ENCODE measurements around the gene SFMBT2. TPM values are rescaled to one million over a fixed set of nuclear protein-coding genes. Genes with fewer than 3 reads are reported as not detected.

Gene SFMBT2
- total RNA-seq, 4 donors from 2014 or later: 0.60 to 8.6 (median 2.5) TPM

- intact Hi-C loops (cut with DNase I; ENCODE audit: low total_unique reads): no loop called here
- 95 to 98% methylated on average over 8 of the region's 8 CpGs for WGBS, 2 donors (ENCODE audit: low coverage in 1 of 2)
- no peaks in the 10 kb centered on the region for H3K9me3 ChIP-seq
- no peak overlapping the region for H3K27ac ChIP-seq
- no peaks in the 10 kb centered on the region for H3K4me1 ChIP-seq
- no peaks in the 10 kb centered on the region for H3K36me3 ChIP-seq
- no peak for TF ChIP-seq POLR2AphosphoS5 (IDR thresholded peaks at IDR 0.05)
- no peak for TF ChIP-seq POLR2A (IDR thresholded peaks at IDR 0.05)
- no peak for TF ChIP-seq EP300 (IDR thresholded peaks at IDR 0.05; ENCODE audit: low read depth)
- no peak overlapping the region for H3K4me3 ChIP-seq
- no peaks in the 10 kb centered on the region for H3K27me3 ChIP-seq
- DNase-seq: no peak
- in situ Hi-C loops (cut with MboI; ENCODE audit: low pct_ligation_motif_present in 1 of 4, low pct_unique_long_range_greater_than_20kb in 1 of 4, low sequenced_read_pairs in 3 of 4): no loop called here
Measured at GRCh38 chr10:7162331-7162730, 248.5 kb downstream of the SFMBT2 start.

DNA sequence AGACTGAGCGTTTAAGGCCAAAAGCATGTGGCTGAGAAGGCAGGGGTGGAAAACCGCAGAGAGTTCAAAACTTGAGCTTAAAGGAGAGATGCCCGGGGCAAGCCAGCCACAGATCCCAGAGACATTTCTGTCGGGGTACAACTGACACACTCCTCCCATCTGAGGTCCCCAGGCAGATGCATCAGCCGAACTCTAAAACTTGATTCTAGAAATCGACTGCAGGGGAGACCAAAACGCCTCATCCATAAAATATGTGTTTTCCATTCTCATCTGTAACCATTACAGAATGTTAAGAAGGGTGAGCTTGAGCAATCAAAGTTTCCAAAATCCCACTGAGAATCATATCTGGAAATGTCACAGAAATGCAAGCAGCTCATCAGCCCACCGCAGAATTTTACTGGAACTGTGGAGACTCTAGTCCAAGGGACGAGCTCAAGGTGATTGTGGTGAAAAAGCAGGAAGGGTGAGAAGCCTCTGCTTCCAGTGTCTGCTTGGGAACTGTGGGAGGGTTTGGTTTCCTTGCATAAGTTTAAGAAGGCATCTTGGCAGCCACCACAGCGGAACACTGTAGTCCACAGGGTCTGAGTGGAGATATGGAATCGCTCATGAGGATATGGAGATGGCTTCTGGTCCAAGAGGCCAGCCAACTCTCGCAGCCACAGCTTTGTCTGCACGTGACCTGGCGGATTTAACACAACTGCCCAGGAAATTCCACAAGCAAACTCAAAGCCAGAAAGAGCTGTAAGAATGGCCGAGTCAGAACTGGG is 249.2 kb downstream of the SFMBT2 start:
- H3K27me3 ChIP-seq: no peaks in the 10 kb centered on the region
- DNase-seq: no peak
- intact Hi-C loops (cut with DNase I; ENCODE audit: low total_unique reads): no loop called here
- no peaks in the 10 kb centered on the region for H3K36me3 ChIP-seq
- no peaks in the 10 kb centered on the region for H3K4me1 ChIP-seq
- H3K9me3 ChIP-seq: no peaks in the 10 kb centered on the region
- 80 to 83% methylated on average over 3 to 15 of the region's 15 CpGs for WGBS, 2 donors (ENCODE audit: low coverage in 1 of 2)
- in situ Hi-C loops (cut with MboI; ENCODE audit: low pct_ligation_motif_present in 1 of 4, low pct_unique_long_range_greater_than_20kb in 1 of 4, low sequenced_read_pairs in 3 of 4): no loop called here
- H3K4me3 ChIP-seq: no peak overlapping the region
- H3K27ac ChIP-seq: no peak overlapping the region
- no peak for TF ChIP-seq POLR2A (IDR thresholded peaks at IDR 0.05)
- no peak for TF ChIP-seq CTCF (IDR thresholded peaks at IDR 0.05)
- TF ChIP-seq POLR2AphosphoS5 (IDR thresholded peaks at IDR 0.05): no peak
- no peak for TF ChIP-seq EP300 (IDR thresholded peaks at IDR 0.05; ENCODE audit: low read depth)

DNA sequence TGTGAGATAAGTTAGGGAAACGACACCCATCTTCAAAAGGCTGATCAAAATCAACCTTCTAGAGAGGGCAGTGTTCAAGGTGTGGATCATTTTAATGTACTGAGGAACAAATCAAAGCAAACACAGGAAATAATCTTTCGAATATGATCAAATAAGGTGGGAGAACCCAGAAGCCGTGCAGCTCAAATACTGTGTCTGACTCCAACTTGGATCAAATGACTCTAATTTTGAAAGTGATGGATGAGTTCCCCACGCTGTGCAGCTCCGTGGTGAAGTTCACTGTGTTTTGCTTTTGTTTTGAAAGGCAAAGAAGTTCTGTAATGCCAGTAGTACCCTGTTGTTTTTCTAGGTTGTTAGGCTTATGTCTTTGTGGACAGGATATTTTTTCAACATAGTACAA is 250.9 kb downstream of the SFMBT2 start:
- in situ Hi-C loops (cut with MboI; ENCODE audit: low pct_ligation_motif_present in 1 of 4, low pct_unique_long_range_greater_than_20kb in 1 of 4, low sequenced_read_pairs in 3 of 4): no loop called here
- TF ChIP-seq POLR2A (IDR thresholded peaks at IDR 0.05) (no peak), EP300 (IDR thresholded peaks at IDR 0.05; ENCODE audit: low read depth) (no peak), POLR2AphosphoS5 (IDR thresholded peaks at IDR 0.05) (no peak), CTCF (IDR thresholded peaks at IDR 0.05) (no peak)
- Histone ChIP-seq H3K4me3 (no peak overlapping the region), H3K27me3 (no peaks in the 10 kb centered on the region), H3K36me3 (no peaks in the 10 kb centered on the region), H3K4me1 (no peaks in the 10 kb centered on the region), H3K9me3 (no peaks in the 10 kb centered on the region), H3K27ac (no peak overlapping the region)
- WGBS, 2 donors (ENCODE audit: low coverage in 1 of 2): 53 to 63% methylated on average over 4 to 5 of the region's 5 CpGs
- no peak for DNase-seq
- intact Hi-C loops (cut with DNase I; ENCODE audit: low total_unique reads): no loop called here

- intact Hi-C loops (cut with DNase I; ENCODE audit: low total_unique reads): no loop called here
- Histone ChIP-seq H3K4me3 (no peak overlapping the region), H3K36me3 (no peaks in the 10 kb centered on the region), H3K9me3 (no peaks in the 10 kb centered on the region), H3K27ac (no peak overlapping the region), H3K4me1 (no peaks in the 10 kb centered on the region), H3K27me3 (no peaks in the 10 kb centered on the region)
- DNase-seq: no peak
- TF ChIP-seq POLR2AphosphoS5 (IDR thresholded peaks at IDR 0.05) (no peak), CTCF (IDR thresholded peaks at IDR 0.05) (no peak), EP300 (IDR thresholded peaks at IDR 0.05; ENCODE audit: low read depth) (no peak), POLR2A (IDR thresholded peaks at IDR 0.05) (no peak)
- WGBS, 2 donors (ENCODE audit: low coverage in 1 of 2): 81 to 84% methylated on average over 4 to 5 of the region's 5 CpGs
- in situ Hi-C loops (cut with MboI; ENCODE audit: low pct_ligation_motif_present in 1 of 4, low pct_unique_long_range_greater_than_20kb in 1 of 4, low sequenced_read_pairs in 3 of 4): no loop called here
Measured at GRCh38 chr10:7159517-7159916, 251.3 kb downstream of the SFMBT2 start.
